K562 (cell line): ENCODE measurements around the gene TMC8. TPM values are rescaled to one million over a fixed set of nuclear protein-coding genes. Genes with fewer than 3 reads are reported as not detected.

Experiments
- BRF2 ChIP-seq: IDR thresholded peaks from 3 replicates; pipeline ENCODE4 v1.6.1; 2011; ENCODE audit warnings: borderline replicate concordance, mild to moderate bottlenecking; ENCODE audit not compliant: insufficient read length, insufficient read depth
- ESRRB ChIP-seq: fragments of 250-450 bp; sonication (Bioruptor Pico); IDR thresholded peaks from 2 replicates; pipeline ENCODE4 v1.5.0; 2020; ENCODE audit warnings: mild to moderate bottlenecking, moderate library complexity, borderline replicate concordance
- HNRNPH1 ChIP-seq: fragments of 200-400 bp; formaldehyde crosslinking; optimal IDR thresholded peaks from 2 replicates; pipeline ENCODE3; 2017; ENCODE audit warnings: low read depth, mild to moderate bottlenecking, low read length, moderate library complexity
- JUND ChIP-seq, 2 experiments: IDR thresholded peaks; 2 replicates in 1 of 2; 3 replicates in 1 of 2; pipeline ENCODE4 v1.6.1; 2011; ENCODE audit warnings: borderline replicate concordance in 2 of 2, low read depth in 2 of 2, low read length in 2 of 2, improper control_type of control experiment in 1 of 2, missing biosample characterization in 1 of 2, missing genetic modification characterization in 1 of 2, missing genetic modification reagents in 1 of 2
- MNT ChIP-seq, 2 experiments: fragments of 450-650 bp; conservative IDR thresholded peaks; 2 replicates each; pipeline ENCODE4 v1.6.1; 2017; ENCODE audit warnings: mild to moderate bottlenecking in 2 of 2, moderate library complexity in 2 of 2
- MYC ChIP-seq, 2 experiments: fragments of 250-450 bp in 1 of 2; sonication (Bioruptor Pico) in 1 of 2; IDR thresholded peaks; 2 replicates each; pipeline versions ENCODE4 v1.5.1 to v1.6.1; 2012 to 2021; ENCODE audit warnings: low read depth in 2 of 2, borderline replicate concordance in 1 of 2, improper control_type of control experiment in 1 of 2, low read length in 1 of 2, mild to moderate bottlenecking in 1 of 2, moderate library complexity in 1 of 2
- PHF8 ChIP-seq: fragments of 200-600 bp; sonication (generic); IDR thresholded peaks from 2 replicates; pipeline ENCODE4 v1.6.1; 2012; ENCODE audit warnings: mixed run types, mild to moderate bottlenecking, inconsistent platforms, low read length, moderate library complexity, borderline replicate concordance
- RAD21 ChIP-seq, 2 experiments: fragments of 250-450 bp in 1 of 2; fragments of 450-650 bp in 1 of 2; sonication (Bioruptor Pico) in 1 of 2; formaldehyde crosslinking in 1 of 2; IDR thresholded peaks in 1 of 2; conservative IDR thresholded peaks in 1 of 2; 2 replicates each; pipeline versions ENCODE4 v1.4.0 to v1.8.0; 2020 to 2022; ENCODE audit warnings: mild to moderate bottlenecking in 2 of 2, moderate library complexity in 1 of 2
- RBBP5 ChIP-seq: fragments of 200-600 bp; sonication (generic); IDR thresholded peaks from 2 replicates; pipeline ENCODE4 v1.6.1; 2012; ENCODE audit warnings: borderline replicate concordance, mild to moderate bottlenecking, low read length, control low read depth, inconsistent platforms; ENCODE audit not compliant: insufficient read depth, poor library complexity, severe bottlenecking
- RBM14 ChIP-seq: fragments of 200-400 bp; formaldehyde crosslinking; IDR thresholded peaks from 2 replicates; pipeline ENCODE4 v1.6.1; 2018; ENCODE audit warnings: low read depth, mild to moderate bottlenecking, low read length, moderate library complexity, borderline replicate concordance; ENCODE audit not compliant: insufficient read depth
- STAG1 ChIP-seq: sonication (generic); formaldehyde crosslinking; IDR thresholded peaks from 2 replicates; pipeline ENCODE4 v1.5.0; 2020; ENCODE audit warnings: missing genetic modification reagents, borderline replicate concordance
- TCF3 ChIP-seq: sonication (generic); formaldehyde crosslinking; IDR thresholded peaks from 2 replicates; pipeline ENCODE4 v1.4.0; 2020; ENCODE audit warnings: mild to moderate bottlenecking, missing genetic modification reagents
- TFAP4 ChIP-seq: sonication (generic); formaldehyde crosslinking; IDR thresholded peaks from 2 replicates; pipeline ENCODE4 v1.8.0; 2022; ENCODE audit warnings: missing genetic modification reagents, mild to moderate bottlenecking, moderate library complexity, borderline replicate concordance
- TGIF2 ChIP-seq: sonication (generic); formaldehyde crosslinking; IDR thresholded peaks from 2 replicates; pipeline ENCODE4 v1.8.1; 2022; ENCODE audit warnings: mild to moderate bottlenecking, missing genetic modification reagents, moderate library complexity
- USF2 ChIP-seq: sonication (generic); formaldehyde crosslinking; IDR thresholded peaks from 2 replicates; pipeline ENCODE4 v1.5.0; 2020; ENCODE audit warnings: missing genetic modification reagents
- ZNF431 ChIP-seq: sonication (generic); formaldehyde crosslinking; IDR thresholded peaks from 2 replicates; pipeline ENCODE4 v1.8.0; 2022; ENCODE audit warnings: mild to moderate bottlenecking, missing genetic modification reagents
- ZNF766 ChIP-seq: fragments of 200-800 bp; sonication (Bioruptor generic); conservative IDR thresholded peaks from 2 replicates; pipeline ENCODE4 v1.6.1; 2016; ENCODE audit warnings: missing genetic modification characterization, missing compliant biosample characterization
- polyA plus RNA-seq, 8 experiments: library from polyadenylated mRNA; depleted of rRNA in 4 of 8; stranded (reverse) in 5 of 8; unstranded in 3 of 8; fragments of >200 nt; fragmentation: Nextera tagmentation in 2 of 8; fragmentation: Illumina TruSeq in 1 of 8; extraction: Ambion mirVana in 2 of 8; extraction: Trizol in 1 of 8; gene quantifications; 2 replicates each; pipeline versions ENCODE4 v1.2.1 to v1.2.3, GENCODE V29; 2011 to 2014; ENCODE audit warnings: inconsistent platforms in 1 of 8, missing spikeins in 1 of 8
- total RNA-seq, 7 experiments: library from RNA; depleted of rRNA in 6 of 7; stranded (reverse); fragments of >200 nt in 6 of 7; fragmentation: Illumina TruSeq in 2 of 7; extraction: Trizol in 2 of 7; gene quantifications; 2 replicates each; pipeline versions ENCODE4 v1.2.1 to v1.2.3, GENCODE V29; 2011 to 2021; ENCODE audit warnings: low replicate concordance in 1 of 7
- TF ChIP-seq, protein P1 (sequence below), 3 experiments: fragments of 200-800 bp in 1 of 3; sonication (Bioruptor generic) in 1 of 3; sonication (generic) in 1 of 3; formaldehyde crosslinking in 1 of 3; IDR thresholded peaks; 2 replicates each; pipeline versions ENCODE4 v1.6.1 to v1.8.0; 2016 to 2022; ENCODE audit warnings: mild to moderate bottlenecking in 2 of 3, missing compliant biosample characterization in 2 of 3, missing genetic modification characterization in 2 of 3, missing genetic modification reagents in 1 of 3

The TMC8 gene
- total and polyA plus RNA-seq, 9 of the 15 experiments (the other 6 are each of a cell fraction or from before 2014, with no cell fraction given): 0.13 to 10.9 (median 2.8) TPM

DNA sequence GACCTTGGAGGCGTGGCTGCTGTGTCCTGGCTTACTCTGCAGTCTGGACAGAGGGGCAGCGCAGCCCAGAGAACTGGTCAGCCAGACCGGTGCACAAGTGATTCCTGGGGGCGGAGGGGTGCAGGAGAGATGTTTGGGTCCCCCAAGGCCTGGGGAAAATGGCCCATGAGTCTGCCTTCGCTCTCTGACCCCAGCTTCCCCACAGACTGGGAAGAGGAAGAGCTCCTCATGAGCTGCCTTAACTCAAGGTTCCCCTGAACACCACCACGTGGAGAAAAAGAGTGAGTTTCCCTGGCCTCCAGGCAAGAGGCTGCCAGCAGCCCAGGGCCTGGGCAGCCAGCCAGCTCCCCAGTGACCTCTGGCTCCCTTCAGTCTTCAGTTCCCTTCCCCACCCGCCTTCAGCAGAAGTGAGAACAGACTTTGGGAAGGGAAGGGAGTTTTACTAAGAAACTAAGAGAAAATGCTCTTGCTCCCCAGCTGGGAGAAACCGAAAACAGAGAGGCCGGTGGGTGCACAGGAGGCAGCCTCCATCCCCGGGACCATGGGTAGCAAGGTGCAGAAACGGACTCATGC is 13.7 kb downstream of the TMC8 start (continued):
- TF ChIP-seq MYC (IDR thresholded peaks at IDR 0.05; ENCODE audit: low read depth, low read length) (peak; percentile 88), MYC (CRISPR knock-in tag; IDR thresholded peaks at IDR 0.05; ENCODE audit: borderline replicate concordance, low read depth) (no peak), ZNF766 (CRISPR knock-in tag) (no peak), ZNF431 (CRISPR knock-in tag) (no peak), BRF2 (no peak), ESRRB (CRISPR knock-in tag) (no peak), MNT (conservative IDR thresholded peaks at IDR 0.05) (peak; percentile 63 to 87; a peak in 3 of 4 replicates), TGIF2 (CRISPR knock-in tag) (no peak), PHF8 (0 out of 2 replicates have a peak, but pooled peaks have one; percentile 14), JUND (IDR thresholded peaks at IDR 0.05; ENCODE audit: borderline replicate concordance, low read depth, low read length) (0 out of 2 replicates have a peak, but pooled peaks have one; percentile 4), JUND (tag; IDR thresholded peaks at IDR 0.05; ENCODE audit: borderline replicate concordance, low read depth, low read length) (peak; percentile 49; the same call in 1 of the 3 replicates), USF2 (CRISPR knock-in tag) (0 out of 2 replicates have a peak, but pooled peaks have one; percentile 15), RAD21 (CRISPR knock-in tag; conservative IDR thresholded peaks at IDR 0.05 in 1 of 2, IDR thresholded peaks at IDR 0.05 in 1 of 2) (peak in 1 of 2 experiments; percentile 32; a peak in 3 of 4 replicates), TFAP4 (CRISPR knock-in tag) (peak; percentile 54; the same call in 1 of the 2 replicates), RBM14 (no peak), HNRNPH1 (no peak), TCF3 (no peak), STAG1 (no peak), RBBP5 (peak; percentile 68)
- TF ChIP-seq, protein P1, sequence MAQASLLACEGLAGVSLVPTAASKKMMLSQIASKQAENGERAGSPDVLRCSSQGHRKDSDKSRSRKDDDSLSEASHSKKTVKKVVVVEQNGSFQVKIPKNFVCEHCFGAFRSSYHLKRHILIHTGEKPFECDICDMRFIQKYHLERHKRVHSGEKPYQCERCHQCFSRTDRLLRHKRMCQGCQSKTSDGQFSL (CRISPR knock-in tag; IDR thresholded peaks at IDR 0.05): 0 out of 2 replicates have a peak, but pooled peaks have one; percentile 25
- TF ChIP-seq, protein P1 (tag; IDR thresholded peaks at IDR 0.05): no peak
